Measurements from ENCODE around the gene RPS6KB1.
A peak's percentile ranks its signal among the peaks of the same experiment; 100 is the strongest.

DNA sequence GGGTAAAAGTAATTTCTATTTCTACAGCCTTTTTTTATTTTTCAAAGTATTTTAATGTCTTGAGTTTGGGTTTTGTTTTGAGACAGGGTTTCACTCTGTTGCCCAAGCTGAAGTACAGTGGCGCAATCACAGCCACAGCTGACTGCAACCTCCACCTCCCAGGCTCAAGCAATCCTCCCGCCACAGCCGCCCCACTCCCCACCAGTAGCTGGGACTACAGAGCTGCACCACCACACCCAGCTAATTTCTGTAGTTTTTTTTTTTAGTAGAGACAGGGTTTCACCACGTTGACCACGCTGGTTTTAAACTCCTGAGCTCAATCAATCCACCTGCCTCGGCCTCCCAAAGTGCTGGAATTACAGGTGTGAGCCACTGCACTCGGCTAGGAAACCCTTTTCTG is 44.1 kb upstream of the RPS6KB1 start:
- TF ChIP-seq, protein P1, sequence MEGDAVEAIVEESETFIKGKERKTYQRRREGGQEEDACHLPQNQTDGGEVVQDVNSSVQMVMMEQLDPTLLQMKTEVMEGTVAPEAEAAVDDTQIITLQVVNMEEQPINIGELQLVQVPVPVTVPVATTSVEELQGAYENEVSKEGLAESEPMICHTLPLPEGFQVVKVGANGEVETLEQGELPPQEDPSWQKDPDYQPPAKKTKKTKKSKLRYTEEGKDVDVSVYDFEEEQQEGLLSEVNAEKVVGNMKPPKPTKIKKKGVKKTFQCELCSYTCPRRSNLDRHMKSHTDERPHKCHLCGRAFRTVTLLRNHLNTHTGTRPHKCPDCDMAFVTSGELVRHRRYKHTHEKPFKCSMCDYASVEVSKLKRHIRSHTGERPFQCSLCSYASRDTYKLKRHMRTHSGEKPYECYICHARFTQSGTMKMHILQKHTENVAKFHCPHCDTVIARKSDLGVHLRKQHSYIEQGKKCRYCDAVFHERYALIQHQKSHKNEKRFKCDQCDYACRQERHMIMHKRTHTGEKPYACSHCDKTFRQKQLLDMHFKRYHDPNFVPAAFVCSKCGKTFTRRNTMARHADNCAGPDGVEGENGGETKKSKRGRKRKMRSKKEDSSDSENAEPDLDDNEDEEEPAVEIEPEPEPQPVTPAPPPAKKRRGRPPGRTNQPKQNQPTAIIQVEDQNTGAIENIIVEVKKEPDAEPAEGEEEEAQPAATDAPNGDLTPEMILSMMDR (IDR thresholded peaks at IDR 0.05): no peak
- TF ChIP-seq NR1H2 (CRISPR knock-in tag; IDR thresholded peaks at IDR 0.05) (no peak), E2F4 (CRISPR knock-in tag; IDR thresholded peaks at IDR 0.05; ENCODE audit: borderline replicate concordance, low read depth) (no peak), JAZF1 (CRISPR knock-in tag; IDR thresholded peaks at IDR 0.05) (no peak), ZNF317 (CRISPR knock-in tag; IDR thresholded peaks at IDR 0.05; ENCODE audit: borderline replicate concordance, low read depth) (no peak), ZNF121 (CRISPR knock-in tag; IDR thresholded peaks at IDR 0.05) (no peak), EMX1 (CRISPR knock-in tag; IDR thresholded peaks at IDR 0.05) (no peak), NFE2L1 (CRISPR knock-in tag; IDR thresholded peaks at IDR 0.05) (no peak), GABPB1 (CRISPR knock-in tag; IDR thresholded peaks at IDR 0.05) (peak; percentile 82), NR2C2 (CRISPR knock-in tag; IDR thresholded peaks at IDR 0.05) (no peak)
